Smooth muscle cell (in vitro differentiated cells): ENCODE data around the gene NFKB1. TPM values are rescaled to one million over a fixed set of nuclear protein-coding genes. Genes with fewer than 3 reads are reported as not detected.
A peak's percentile ranks its signal among the peaks of the same experiment; 100 is the strongest.

ENCODE experiments used
- DNase-seq: peaks from one replicate; lab custom pipeline; 2025; ENCODE audit not compliant: unreplicated experiment; lab: John Stamatoyannopoulos, UW
- H2AFZ ChIP-seq: fragments of 200-600 bp; sonication (generic); 2 replicates; pipeline ENCODE4 v1.6.0; 2016; ENCODE audit warnings: antibody characterized with exemption, low read depth, mild to moderate bottlenecking
- H3F3A ChIP-seq: fragments of 200-600 bp; sonication (generic); 2 replicates; pipeline ENCODE4 v1.6.0; 2017; ENCODE audit warnings: antibody characterized with exemption, low read depth
- H3K27ac ChIP-seq: fragments of 200-600 bp; sonication (generic); 2 replicates; pipeline ENCODE4 v1.5.1; 2016; ENCODE audit warnings: low read depth, mild to moderate bottlenecking
- H3K27me3 ChIP-seq: fragments of 200-600 bp; sonication (generic); 2 replicates; pipeline ENCODE4 v1.6.1; 2016; ENCODE audit warnings: low read depth, mild to moderate bottlenecking
- H3K36me3 ChIP-seq: fragments of 200-600 bp; sonication (generic); 2 replicates; pipeline ENCODE4 v1.5.1; 2016; ENCODE audit warnings: low read depth
- H3K4me1 ChIP-seq: fragments of 200-600 bp; sonication (generic); 2 replicates; pipeline ENCODE4 v1.5.1; 2016; ENCODE audit warnings: low read depth
- H3K4me2 ChIP-seq: fragments of 200-600 bp; sonication (generic); 2 replicates; pipeline ENCODE4 v1.6.0; 2016; ENCODE audit warnings: mild to moderate bottlenecking
- H3K4me3 ChIP-seq: fragments of 200-600 bp; sonication (generic); 2 replicates; pipeline ENCODE4 v1.5.1; 2016; ENCODE audit warnings: mild to moderate bottlenecking
- H3K79me2 ChIP-seq: fragments of 200-600 bp; sonication (generic); 2 replicates; pipeline ENCODE4 v1.6.0; 2016; ENCODE audit warnings: low read depth, mild to moderate bottlenecking
- H3K9ac ChIP-seq: fragments of 200-600 bp; sonication (generic); 2 replicates; pipeline ENCODE4 v1.6.0; 2016; ENCODE audit warnings: low read depth
- H3K9me3 ChIP-seq: fragments of 200-600 bp; sonication (generic); replicated peaks from 2 replicates; pipeline ENCODE4 v1.5.1; 2016; ENCODE audit warnings: low read depth
- H4K20me1 ChIP-seq: fragments of 200-600 bp; sonication (generic); 2 replicates; pipeline ENCODE4 v1.6.0; 2016; ENCODE audit warnings: low read depth
- WGBS: methylation state at CpG from one replicate; pipeline ENCODE4 v1.1.7; 2016; ENCODE audit warnings: low lambda C conversion rate; 5-methylcytosine and 5-hydroxymethylcytosine counted together
- polyA plus RNA-seq: library from polyadenylated mRNA; unstranded; fragments of >200 nt; fragmentation: Nextera tagmentation; extraction: Ambion mirVana; gene quantifications from 2 replicates; pipeline ENCODE4 v1.2.1, GENCODE V29; 2016
- total RNA-seq: library from RNA; depleted of rRNA; stranded (reverse); fragments of >200 nt; gene quantifications from 2 replicates; pipeline ENCODE4 v1.2.3, GENCODE V29; 2014
- TF ChIP-seq, protein P1 (sequence below): fragments of 200-600 bp; sonication (generic); IDR thresholded peaks from 2 replicates; pipeline ENCODE4 v1.5.1; 2017; ENCODE audit warnings: borderline replicate concordance, mild to moderate bottlenecking, antibody characterized with exemption; ENCODE audit not compliant: insufficient read depth, poor library complexity, severe bottlenecking

The NFKB1 gene
- total and polyA plus RNA-seq, 2 experiments from 2014 or later: 15.6 to 16.1 TPM

DNA sequence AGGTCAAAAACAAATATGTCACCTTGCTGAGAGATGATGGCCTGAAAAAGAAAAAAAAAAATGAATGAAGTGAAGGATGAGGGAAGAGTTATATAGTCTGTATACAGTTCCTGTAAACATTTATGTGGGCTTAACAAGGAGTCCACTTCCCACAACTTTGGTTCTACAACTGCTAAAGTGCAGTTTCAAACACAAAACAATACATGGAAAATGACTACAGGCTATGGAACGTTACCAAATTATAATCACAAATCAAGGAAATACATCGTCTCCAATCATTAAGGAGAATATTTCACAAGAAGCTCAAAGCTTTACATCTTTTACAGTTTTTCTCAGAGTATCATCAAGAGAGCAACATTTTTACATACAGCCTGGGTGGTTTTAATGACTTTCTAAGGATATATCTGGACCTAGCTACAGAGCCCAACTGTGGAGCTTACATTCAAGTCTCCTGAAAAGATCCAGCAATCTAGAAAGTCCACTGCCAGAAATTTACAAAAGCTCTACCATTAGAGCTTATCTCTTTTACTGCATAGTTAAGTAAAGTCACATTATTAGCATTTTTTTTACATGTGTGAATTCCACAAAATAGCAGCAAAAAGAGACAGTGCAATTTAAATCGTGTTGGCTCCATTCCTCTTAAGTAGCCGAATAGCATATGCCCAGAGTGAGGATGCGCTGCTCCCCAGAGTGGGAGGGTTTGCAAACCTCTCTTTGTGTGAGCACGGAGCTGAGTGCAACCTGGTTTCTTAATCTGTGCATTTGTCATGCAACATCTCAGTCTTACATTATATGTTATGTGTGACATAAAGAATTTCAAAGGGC, 131.3 kb downstream of the NFKB1 start:
- H3K36me3 ChIP-seq: peaks cover 2% of the 10 kb centered on the region
- H2AFZ ChIP-seq: no peak overlapping the region
- peaks cover 7% of the 10 kb centered on the region for H3F3A ChIP-seq
- H3K4me1 ChIP-seq: no peaks in the 10 kb centered on the region
- DNase-seq: no peak
- no peak overlapping the region for H3K27ac ChIP-seq
- no peak overlapping the region for H3K4me2 ChIP-seq
- WGBS: 63% methylated on average over 6 of the region's 6 CpGs
- TF ChIP-seq, protein P1, sequence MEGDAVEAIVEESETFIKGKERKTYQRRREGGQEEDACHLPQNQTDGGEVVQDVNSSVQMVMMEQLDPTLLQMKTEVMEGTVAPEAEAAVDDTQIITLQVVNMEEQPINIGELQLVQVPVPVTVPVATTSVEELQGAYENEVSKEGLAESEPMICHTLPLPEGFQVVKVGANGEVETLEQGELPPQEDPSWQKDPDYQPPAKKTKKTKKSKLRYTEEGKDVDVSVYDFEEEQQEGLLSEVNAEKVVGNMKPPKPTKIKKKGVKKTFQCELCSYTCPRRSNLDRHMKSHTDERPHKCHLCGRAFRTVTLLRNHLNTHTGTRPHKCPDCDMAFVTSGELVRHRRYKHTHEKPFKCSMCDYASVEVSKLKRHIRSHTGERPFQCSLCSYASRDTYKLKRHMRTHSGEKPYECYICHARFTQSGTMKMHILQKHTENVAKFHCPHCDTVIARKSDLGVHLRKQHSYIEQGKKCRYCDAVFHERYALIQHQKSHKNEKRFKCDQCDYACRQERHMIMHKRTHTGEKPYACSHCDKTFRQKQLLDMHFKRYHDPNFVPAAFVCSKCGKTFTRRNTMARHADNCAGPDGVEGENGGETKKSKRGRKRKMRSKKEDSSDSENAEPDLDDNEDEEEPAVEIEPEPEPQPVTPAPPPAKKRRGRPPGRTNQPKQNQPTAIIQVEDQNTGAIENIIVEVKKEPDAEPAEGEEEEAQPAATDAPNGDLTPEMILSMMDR: no peak
- H3K79me2 ChIP-seq: no peaks in the 10 kb centered on the region
- H3K4me3 ChIP-seq: no peak overlapping the region
- H4K20me1 ChIP-seq: no peaks in the 10 kb centered on the region
- no peak overlapping the region for H3K9ac ChIP-seq
- H3K27me3 ChIP-seq: no peaks in the 10 kb centered on the region
- no peaks in the 10 kb centered on the region for H3K9me3 ChIP-seq

DNA sequence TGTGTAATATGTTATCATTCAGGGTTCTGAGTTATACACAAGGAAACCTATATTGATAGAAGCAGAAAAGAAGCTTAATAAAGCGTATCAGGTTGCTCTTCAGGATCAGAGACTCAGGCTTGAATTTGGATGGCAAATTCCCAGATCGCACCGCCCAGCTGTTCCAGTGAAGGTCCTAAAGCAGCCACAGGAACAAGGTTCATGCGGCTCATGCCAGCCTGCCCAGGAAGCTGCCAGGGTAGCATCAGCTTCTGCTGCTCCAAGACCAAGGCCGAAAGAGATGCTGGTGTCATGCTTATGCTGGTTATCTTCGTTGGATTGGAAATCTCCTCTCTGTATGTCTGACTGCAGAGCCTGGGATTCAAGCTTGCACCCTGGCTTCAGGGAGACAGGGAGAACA, 131.9 kb downstream of the NFKB1 start:
- TF ChIP-seq, protein P1: no peak
- H3K9me3 ChIP-seq: no peaks in the 10 kb centered on the region
- no peak for DNase-seq
- no peaks in the 10 kb centered on the region for H4K20me1 ChIP-seq
- no peaks in the 10 kb centered on the region for H3K27me3 ChIP-seq
- H2AFZ ChIP-seq: no peak overlapping the region
- H3K4me1 ChIP-seq: no peaks in the 10 kb centered on the region
- peaks cover 8% of the 10 kb centered on the region for H3K36me3 ChIP-seq
- no peak overlapping the region for H3K27ac ChIP-seq
- no peak overlapping the region for H3K4me3 ChIP-seq
- H3K4me2 ChIP-seq: no peak overlapping the region
- no peak overlapping the region for H3K9ac ChIP-seq
- 79% methylated on average over 6 of the region's 6 CpGs for WGBS
- no peaks in the 10 kb centered on the region for H3K79me2 ChIP-seq
- H3F3A ChIP-seq: peaks cover 7% of the 10 kb centered on the region

DNA sequence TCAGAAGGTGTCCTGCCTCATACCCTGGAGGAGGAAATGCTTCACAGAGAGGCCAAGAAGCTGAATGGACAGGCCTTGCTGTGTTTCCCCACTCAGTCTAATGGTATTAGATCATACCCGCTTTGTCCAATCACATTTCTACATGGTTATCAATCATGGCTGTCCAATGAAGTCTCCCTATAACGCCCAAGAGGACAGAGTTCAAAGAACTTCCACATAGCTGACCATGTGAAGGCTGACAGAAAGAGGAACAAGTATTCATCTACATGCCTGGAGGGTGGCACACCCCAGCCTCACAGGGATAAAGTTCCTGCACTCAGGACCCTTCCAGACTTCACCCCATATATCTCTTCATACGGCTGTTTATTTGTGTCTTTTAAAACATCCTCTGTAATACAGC, 136.2 kb downstream of the NFKB1 start:
- TF ChIP-seq, protein P1: no peak
- no peak overlapping the region for H3K27ac ChIP-seq
- H3K36me3 ChIP-seq: peaks cover 15% of the 10 kb centered on the region
- H3K27me3 ChIP-seq: no peaks in the 10 kb centered on the region
- no peak overlapping the region for H3K9ac ChIP-seq
- no peak for DNase-seq
- H3F3A ChIP-seq: peaks cover 13% of the 10 kb centered on the region
- peaks cover 3% of the 10 kb centered on the region for H3K4me1 ChIP-seq
- H4K20me1 ChIP-seq: no peaks in the 10 kb centered on the region
- H2AFZ ChIP-seq: no peak overlapping the region
- H3K79me2 ChIP-seq: no peaks in the 10 kb centered on the region
- H3K4me3 ChIP-seq: no peak overlapping the region
- no peaks in the 10 kb centered on the region for H3K9me3 ChIP-seq
- WGBS: 76% methylated on average over 3 of the region's 3 CpGs
- H3K4me2 ChIP-seq: no peak overlapping the region

DNA sequence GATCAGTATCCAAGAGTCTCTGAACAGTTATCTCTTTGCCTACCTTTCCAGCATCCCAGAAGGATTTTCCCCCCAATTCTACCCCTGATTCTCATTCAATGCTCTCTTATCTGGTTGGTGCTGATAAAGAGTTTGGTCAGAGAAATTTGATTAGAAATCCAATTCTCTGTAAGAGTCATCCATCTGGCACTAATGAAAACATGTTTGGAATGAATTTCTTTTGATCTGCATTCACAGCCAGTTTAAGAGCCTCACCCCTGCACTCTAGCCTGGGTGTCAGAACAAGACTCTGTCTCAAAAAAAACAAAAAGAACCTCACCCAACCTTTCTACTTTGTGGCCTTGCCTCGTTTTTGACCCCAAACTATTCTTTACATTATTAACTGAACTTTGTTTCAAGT, 137.5 kb downstream of the NFKB1 start:
- Histone ChIP-seq H3K36me3 (peaks cover 15% of the 10 kb centered on the region), H3K79me2 (no peaks in the 10 kb centered on the region)
- 89% methylated on average over 1 of the region's 1 CpG for WGBS

More for the DNA sequence above, 137.5 kb downstream of the NFKB1 start:
- H2AFZ ChIP-seq: no peak overlapping the region
- H3F3A ChIP-seq: peaks cover 16% of the 10 kb centered on the region
- H4K20me1 ChIP-seq: no peaks in the 10 kb centered on the region
- no peaks in the 10 kb centered on the region for H3K9me3 ChIP-seq
- no peak overlapping the region for H3K4me3 ChIP-seq
- no peak overlapping the region for H3K9ac ChIP-seq
- no peak overlapping the region for H3K4me2 ChIP-seq
- DNase-seq: no peak
- H3K4me1 ChIP-seq: peaks cover 3% of the 10 kb centered on the region
- no peaks in the 10 kb centered on the region for H3K27me3 ChIP-seq
- H3K27ac ChIP-seq: peak overlapping the region; percentile 2
- TF ChIP-seq, protein P1: no peak
